PC-9 (cell line): Measurements from ENCODE around the gene BRI3. TPM values are rescaled to one million over a fixed set of nuclear protein-coding genes. Genes with fewer than 3 reads are reported as not detected.

Experiments used
- BruUV-seq: library from RNA; stranded (reverse); fragments of 400-500 nt; replicated peaks from 2 replicates; lab custom pipeline; 2021; lab: Mats Ljungman, UMichigan
- CTCF ChIA-PET: fragments of 300-600 bp; sonication (Branson Sonifier 250); formaldehyde crosslinking; loops from one replicate; lab custom pipeline; 2022; ENCODE audit warnings: antibody characterized with exemption; lab: Charles Lee
- POLR2A ChIA-PET: fragments of 300-600 bp; sonication (Branson Sonifier 250); formaldehyde crosslinking; loops from one replicate; lab custom pipeline; 2022; ENCODE audit warnings: antibody characterized with exemption; ENCODE audit not compliant: unreplicated experiment; lab: Charles Lee
- DNase-seq, 2 experiments: peaks; one replicate each; pipeline versions ENCODE4 v3.0.0 to v3.0.0-alpha.2; 2015 to 2022; ENCODE audit warnings: mixed read lengths in 1 of 2
- H2AFZ ChIP-seq: fragments of 200-600 bp; sonication (generic); 2 replicates; pipeline ENCODE4 v1.8.1; 2017; ENCODE audit warnings: antibody characterized with exemption
- H3F3A ChIP-seq: fragments of 200-600 bp; sonication (generic); 2 replicates; pipeline ENCODE4 v1.8.1; 2017; ENCODE audit warnings: antibody characterized with exemption, mild to moderate bottlenecking, low read depth; ENCODE audit not compliant: insufficient read depth
- H3K27ac ChIP-seq: fragments of 200-600 bp; sonication (generic); 2 replicates; pipeline ENCODE4 v1.6.1; 2016; ENCODE audit warnings: mixed run types
- H3K27me3 ChIP-seq: fragments of 200-600 bp; sonication (generic); 2 replicates; pipeline ENCODE4 v1.6.1; 2016; ENCODE audit warnings: low read depth, mixed run types; ENCODE audit not compliant: insufficient read depth
- H3K36me3 ChIP-seq: fragments of 200-600 bp; sonication (generic); 2 replicates; pipeline ENCODE4 v1.6.1; 2016; ENCODE audit warnings: low read depth, mixed run types
- H3K4me1 ChIP-seq: fragments of 200-600 bp; sonication (generic); replicated peaks from 2 replicates; pipeline ENCODE4 v1.6.1; 2016; ENCODE audit warnings: mixed run types; ENCODE audit not compliant: insufficient read depth
- H3K4me2 ChIP-seq: fragments of 200-600 bp; sonication (generic); 2 replicates; pipeline ENCODE4 v1.6.1; 2017; ENCODE audit warnings: mixed run types
- H3K4me3 ChIP-seq: fragments of 200-600 bp; sonication (generic); 2 replicates; pipeline ENCODE4 v1.6.1; 2016; ENCODE audit warnings: mixed run types
- H3K79me2 ChIP-seq: fragments of 200-600 bp; sonication (generic); 2 replicates; pipeline ENCODE4 v1.6.1; 2017; ENCODE audit warnings: low read depth, mixed run types
- H3K9me2 ChIP-seq: fragments of 200-600 bp; sonication (generic); 2 replicates; pipeline ENCODE4 v1.8.1; 2017; ENCODE audit warnings: mild to moderate bottlenecking; ENCODE audit not compliant: insufficient read depth
- H3K9me3 ChIP-seq: fragments of 200-600 bp; sonication (generic); 2 replicates; pipeline ENCODE4 v1.8.1; 2016; ENCODE audit warnings: low read depth; ENCODE audit not compliant: insufficient read depth
- H4K20me1 ChIP-seq: fragments of 200-600 bp; sonication (generic); 2 replicates; pipeline ENCODE4 v1.8.1; 2017; ENCODE audit not compliant: insufficient read depth
- CTCF ChIP-seq: fragments of 200-600 bp; sonication (generic); conservative IDR thresholded peaks from 2 replicates; pipeline ENCODE4 v1.6.1; 2017; ENCODE audit warnings: mixed run types, antibody characterized with exemption, mild to moderate bottlenecking, moderate library complexity
- EZH2 ChIP-seq: fragments of 200-600 bp; sonication (generic); IDR thresholded peaks from 2 replicates; pipeline ENCODE4 v1.8.0; 2017; ENCODE audit warnings: antibody characterized with exemption, low read depth
- intact Hi-C: fragments of 100-400 bp; cut with micrococcal nuclease; formaldehyde crosslinking; loops from one replicate; pipeline ENCODE4 v1.10.0; 2022; ENCODE audit not compliant: unreplicated experiment
- total RNA-seq: library from RNA; stranded (reverse); gene quantifications from 2 replicates; pipeline ENCODE4 v1.2.3, GENCODE V29; 2021

Gene BRI3
- total RNA-seq, 1 experiment from 2014 or later, result 255 TPM

- Histone ChIP-seq H3K27me3 (no peaks in the 10 kb centered on the region), H3K4me2 (no peak overlapping the region), H3K27ac (no peak overlapping the region), H3K9me2 (no peaks in the 10 kb centered on the region), H3K79me2 (peaks cover 35% of the 10 kb centered on the region), H3K36me3 (no peaks in the 10 kb centered on the region), H3K9me3 (no peaks in the 10 kb centered on the region), H3F3A (peaks cover 23% of the 10 kb centered on the region), H3K4me3 (no peak overlapping the region), H3K4me1 (peaks cover 17% of the 10 kb centered on the region), H2AFZ (no peak overlapping the region), H4K20me1 (no peaks in the 10 kb centered on the region)
- no TSS peak for BruUV-seq
- DNase-seq, result no peak
- ChIA-PET CTCF (interaction anchor here (0.6 kb wide), 1 partner anchor 167 kb away, joined by 3 read pairs; no protein-coding TSS in a partner anchor), POLR2A (no interaction called here)
- no peak for TF ChIP-seq EZH2
- no peak for TF ChIP-seq CTCF
- intact Hi-C loops, result no loop called here
Observed at GRCh38 chr7:98254516-98254915, 27.0 kb upstream of the BRI3 start.

- Histone ChIP-seq H3K9me3 (no peaks in the 10 kb centered on the region), H3K27ac (no peak overlapping the region), H3K79me2 (peaks cover 33% of the 10 kb centered on the region), H3K4me3 (no peak overlapping the region), H3K27me3 (no peaks in the 10 kb centered on the region), H3F3A (peaks cover 17% of the 10 kb centered on the region), H3K4me2 (no peak overlapping the region), H4K20me1 (no peaks in the 10 kb centered on the region), H3K36me3 (no peaks in the 10 kb centered on the region), H3K4me1 (peaks cover 11% of the 10 kb centered on the region), H2AFZ (no peak overlapping the region), H3K9me2 (no peaks in the 10 kb centered on the region)
- no peak for DNase-seq
- no TSS peak for BruUV-seq
- ChIA-PET CTCF (no interaction called here), POLR2A (no interaction called here)
- TF ChIP-seq CTCF, result no peak
- no peak for TF ChIP-seq EZH2
- intact Hi-C loops, result no loop called here
Observed at GRCh38 chr7:98254951-98255610, 26.4 kb upstream of the BRI3 start.

GRCh38 chr7:98256431-98256830 is 25.1 kb upstream of the BRI3 start:
- H3K9me3 ChIP-seq, result no peaks in the 10 kb centered on the region
- intact Hi-C loops, result no loop called here
- H3K27ac ChIP-seq, result no peak overlapping the region
- no peak for TF ChIP-seq CTCF
- TF ChIP-seq EZH2, result no peak
- H3K4me3 ChIP-seq, result no peak overlapping the region
- H2AFZ ChIP-seq, result no peak overlapping the region
- H3K4me1 ChIP-seq, result no peaks in the 10 kb centered on the region; the same call in 1 of the 2 replicates
- no peak overlapping the region for H3K4me2 ChIP-seq
- ChIA-PET CTCF (no interaction called here), POLR2A (interaction anchor here (0.6 kb wide), 1 partner anchor 25 kb away, joined by 4 read pairs; the partner anchor contains the start of gene BRI3)
- no peak for DNase-seq
- no peaks in the 10 kb centered on the region for H3K27me3 ChIP-seq
- H3F3A ChIP-seq, result peaks cover 3% of the 10 kb centered on the region
- H3K79me2 ChIP-seq, result peaks cover 29% of the 10 kb centered on the region
- BruUV-seq, result no TSS peak
- H3K9me2 ChIP-seq, result no peaks in the 10 kb centered on the region
- no peaks in the 10 kb centered on the region for H4K20me1 ChIP-seq
- H3K36me3 ChIP-seq, result no peaks in the 10 kb centered on the region
